Measurements from ENCODE around the gene NLRP1. TPM values are rescaled to one million over a fixed set of nuclear protein-coding genes. Genes with fewer than 3 reads are reported as not detected.

The NLRP1 gene
- total and polyA plus RNA-seq, 2 of the 13 experiments (the other 11 are each of a cell fraction or from before 2014, with no cell fraction given): 3.4 to 3.7 TPM

DNA sequence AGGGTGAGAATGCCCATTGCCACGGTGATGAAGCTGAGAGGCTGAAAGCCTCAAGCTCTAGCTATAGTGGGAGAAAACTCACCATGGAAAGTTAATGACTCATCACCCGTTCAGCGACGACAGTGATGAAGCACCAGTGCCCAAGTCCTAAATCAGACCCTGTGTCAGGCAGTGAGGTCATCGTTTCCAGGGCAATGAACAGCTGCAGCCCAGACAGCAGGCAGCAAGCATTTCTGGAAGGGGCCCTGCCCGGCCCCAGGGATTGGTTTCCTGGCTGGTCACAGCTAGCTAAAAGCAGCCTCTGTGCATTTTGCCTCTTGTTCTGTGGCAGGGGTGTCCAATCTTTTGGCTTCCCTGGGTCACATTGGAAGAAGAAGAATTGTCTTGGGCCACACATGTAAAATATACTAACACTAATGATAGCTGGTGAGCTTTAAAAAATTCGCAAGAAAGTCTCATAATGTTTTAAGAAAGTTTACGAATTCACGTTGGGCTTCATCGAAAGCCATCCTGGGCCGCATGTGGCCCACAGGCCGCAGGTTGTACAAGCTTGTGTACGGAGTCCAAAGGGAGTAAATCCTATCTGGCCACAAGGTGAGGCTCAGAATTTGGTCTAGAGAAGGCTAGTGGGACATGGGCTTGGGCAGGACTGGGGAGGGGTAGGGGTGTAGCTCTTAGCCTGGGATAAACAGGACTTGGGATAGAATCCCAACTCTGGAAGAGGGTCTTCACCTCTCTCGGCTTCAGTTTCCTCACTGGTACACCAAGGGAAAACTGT, 57.3 kb downstream of the NLRP1 start:
- H3K4me1 ChIP-seq (ENCODE audit: insufficient read depth, low read length): peaks cover 23% of the 10 kb centered on the region
- TF ChIP-seq HIVEP1 (CRISPR knock-in tag; IDR thresholded peaks at IDR 0.05): no peak
- TF ChIP-seq SAP130 (CRISPR knock-in tag; IDR thresholded peaks at IDR 0.05; ENCODE audit: low read depth): 0 out of 2 replicates have a peak, but pooled peaks have one; percentile 35
- no peak for TF ChIP-seq SIN3A (IDR thresholded peaks at IDR 0.05; ENCODE audit: borderline replicate concordance, low read depth, low read length)
- TF ChIP-seq FUBP1 (CRISPR knock-in tag; IDR thresholded peaks at IDR 0.05; ENCODE audit: borderline replicate concordance): no peak
- peak; percentile 77 for TF ChIP-seq CREB1 (IDR thresholded peaks at IDR 0.05)
- no peak for TF ChIP-seq CREB1 (CRISPR knock-in tag; IDR thresholded peaks at IDR 0.05)
- TF ChIP-seq FOSL2 (CRISPR knock-in tag; IDR thresholded peaks at IDR 0.05): peak; percentile 73
- TF ChIP-seq, protein P1, sequence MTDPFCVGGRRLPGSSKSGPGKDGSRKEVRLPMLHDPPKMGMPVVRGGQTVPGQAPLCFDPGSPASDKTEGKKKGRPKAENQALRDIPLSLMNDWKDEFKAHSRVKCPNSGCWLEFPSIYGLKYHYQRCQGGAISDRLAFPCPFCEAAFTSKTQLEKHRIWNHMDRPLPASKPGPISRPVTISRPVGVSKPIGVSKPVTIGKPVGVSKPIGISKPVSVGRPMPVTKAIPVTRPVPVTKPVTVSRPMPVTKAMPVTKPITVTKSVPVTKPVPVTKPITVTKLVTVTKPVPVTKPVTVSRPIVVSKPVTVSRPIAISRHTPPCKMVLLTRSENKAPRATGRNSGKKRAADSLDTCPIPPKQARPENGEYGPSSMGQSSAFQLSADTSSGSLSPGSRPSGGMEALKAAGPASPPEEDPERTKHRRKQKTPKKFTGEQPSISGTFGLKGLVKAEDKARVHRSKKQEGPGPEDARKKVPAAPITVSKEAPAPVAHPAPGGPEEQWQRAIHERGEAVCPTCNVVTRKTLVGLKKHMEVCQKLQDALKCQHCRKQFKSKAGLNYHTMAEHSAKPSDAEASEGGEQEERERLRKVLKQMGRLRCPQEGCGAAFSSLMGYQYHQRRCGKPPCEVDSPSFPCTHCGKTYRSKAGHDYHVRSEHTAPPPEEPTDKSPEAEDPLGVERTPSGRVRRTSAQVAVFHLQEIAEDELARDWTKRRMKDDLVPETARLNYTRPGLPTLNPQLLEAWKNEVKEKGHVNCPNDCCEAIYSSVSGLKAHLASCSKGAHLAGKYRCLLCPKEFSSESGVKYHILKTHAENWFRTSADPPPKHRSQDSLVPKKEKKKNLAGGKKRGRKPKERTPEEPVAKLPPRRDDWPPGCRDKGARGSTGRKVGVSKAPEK (CRISPR knock-in tag; IDR thresholded peaks at IDR 0.05; ENCODE audit: borderline replicate concordance): no peak
- TF ChIP-seq RFX1 (IDR thresholded peaks at IDR 0.05): peak; percentile 15; the same call in 1 of the 2 replicates
- TF ChIP-seq GABPA (IDR thresholded peaks at IDR 0.05; ENCODE audit: low read depth, low read length): no peak
- TF ChIP-seq GABPA (CRISPR knock-in tag; IDR thresholded peaks at IDR 0.05; ENCODE audit: low read depth): no peak
- no peak for TF ChIP-seq ZNF543 (CRISPR knock-in tag; IDR thresholded peaks at IDR 0.05)
- TF ChIP-seq SMARCC2 (IDR thresholded peaks at IDR 0.05): no peak
- 0 out of 4 replicates have a peak, but pooled peaks of 1 of the 2 experiments have one; percentile 6 for TF ChIP-seq MAFK (conservative IDR thresholded peaks at IDR 0.05 in 1 of 2, IDR thresholded peaks at IDR 0.05 in 1 of 2; ENCODE audit: low read length in 2 of 2)
- TF ChIP-seq PTBP1 (IDR thresholded peaks at IDR 0.05; ENCODE audit: low read depth, low read length, poor library complexity, severe bottlenecking): no peak
- FAIRE-seq (no peak), DNase-seq (ENCODE audit: low spot score) (peak; percentile 59), ATAC-seq (peak; percentile 62)
- H3K4me3 ChIP-seq (replicated peaks in 1 of 3; ENCODE audit: insufficient read depth in 1 of 3, low read depth in 2 of 3, low read length in 3 of 3): no peak overlapping the region
- CTCF ChIA-PET (ENCODE audit: low intra/inter-chr PET ratio, low total read pairs): no interaction called here
- no peaks in the 10 kb centered on the region for H4K20me1 ChIP-seq (ENCODE audit: insufficient read depth, low read length)
- in situ Hi-C loops (cut with HindIII; ENCODE audit: extremely low pct_ligation_motif_present, low pct_unique_long_range_greater_than_20kb): no loop called here
- POLR2A ChIA-PET: interaction anchor here (0.8 kb wide), 1 partner anchor 41 kb away, joined by 5 read pairs; the partner anchor contains the start of genes DERL2 and MIS12
- no peaks in the 10 kb centered on the region for H3K79me2 ChIP-seq (ENCODE audit: insufficient read depth, low read length)
- no peaks in the 10 kb centered on the region for H3K36me3 ChIP-seq (replicated peaks in 1 of 2; ENCODE audit: control insufficient read depth in 1 of 2, insufficient read depth in 2 of 2, low read length in 2 of 2)
- H3K9me3 ChIP-seq (ENCODE audit: low read length): no peaks in the 10 kb centered on the region
- intact Hi-C loops (cut with micrococcal nuclease; ENCODE audit: unreplicated experiment): no loop called here
- H2AFZ ChIP-seq (ENCODE audit: low read length): no peak overlapping the region
- WGBS (ENCODE audit: low lambda C conversion rate): 47% methylated on average over 10 of the region's 14 CpGs
- H3K27ac ChIP-seq (ENCODE audit: extremely low read length, insufficient read depth, low read length): no peak overlapping the region
- peaks cover 0 to 5% of the 10 kb centered on the region in 2 experiments; a peak in 2 of 5 replicates for H3K27me3 ChIP-seq (ENCODE audit: control insufficient read depth in 1 of 2, insufficient read depth in 2 of 2, low read length in 2 of 2)
- BruUV-seq (replicated peaks): no TSS peak
- no peak overlapping the region for H3K9ac ChIP-seq (ENCODE audit: insufficient read depth, low read depth, low read length)
- no peak overlapping the region for H3K4me2 ChIP-seq (ENCODE audit: low read depth, low read length)

All from HepG2 (cell line).